DND-41 (cell line): ENCODE data around the gene SAMD13.

Experiments
- EZH2 ChIP-seq: IDR thresholded peaks from 3 replicates; pipeline ENCODE4 v1.6.1; 2012; ENCODE audit warnings: borderline replicate concordance, low read depth, mild to moderate bottlenecking, moderate library complexity, low read length, inconsistent platforms; ENCODE audit not compliant: severe bottlenecking
- TF ChIP-seq, protein P1 (sequence below): IDR thresholded peaks from 2 replicates; pipeline ENCODE4 v1.5.1; 2012; ENCODE audit warnings: borderline replicate concordance, low read length, moderate library complexity, mild to moderate bottlenecking; ENCODE audit not compliant: poor library complexity, severe bottlenecking; ENCODE audit errors: extremely low read depth

DNA sequence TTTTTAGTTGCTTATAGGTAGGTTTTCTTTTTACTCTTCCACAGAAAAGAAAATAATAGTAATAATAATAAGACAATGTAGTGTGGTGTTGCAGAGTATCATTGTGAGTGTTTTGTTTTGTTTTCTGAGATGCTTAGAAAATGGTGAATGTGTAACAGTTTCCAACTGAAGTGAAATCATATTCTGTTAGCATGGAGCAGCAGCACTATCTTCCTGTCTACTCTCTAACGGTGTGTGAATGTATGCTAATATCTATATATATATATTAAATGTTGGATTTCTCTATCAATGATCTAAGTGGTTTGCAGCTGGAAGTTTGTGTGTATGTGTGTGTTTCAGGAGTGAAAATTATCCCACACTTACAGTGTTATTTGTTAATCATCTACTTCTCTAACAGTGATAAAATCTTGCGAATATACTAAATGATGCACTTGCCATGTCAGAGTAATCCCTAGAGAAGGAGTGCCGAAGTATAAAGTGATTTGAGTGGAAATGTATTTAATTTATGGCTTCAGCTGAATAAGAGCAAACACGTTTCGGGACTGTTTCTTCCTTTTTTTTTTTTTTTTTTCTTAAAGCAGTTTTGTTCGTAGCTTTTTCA is 377 bp downstream of the SAMD13 start:
- TF ChIP-seq, protein P1, sequence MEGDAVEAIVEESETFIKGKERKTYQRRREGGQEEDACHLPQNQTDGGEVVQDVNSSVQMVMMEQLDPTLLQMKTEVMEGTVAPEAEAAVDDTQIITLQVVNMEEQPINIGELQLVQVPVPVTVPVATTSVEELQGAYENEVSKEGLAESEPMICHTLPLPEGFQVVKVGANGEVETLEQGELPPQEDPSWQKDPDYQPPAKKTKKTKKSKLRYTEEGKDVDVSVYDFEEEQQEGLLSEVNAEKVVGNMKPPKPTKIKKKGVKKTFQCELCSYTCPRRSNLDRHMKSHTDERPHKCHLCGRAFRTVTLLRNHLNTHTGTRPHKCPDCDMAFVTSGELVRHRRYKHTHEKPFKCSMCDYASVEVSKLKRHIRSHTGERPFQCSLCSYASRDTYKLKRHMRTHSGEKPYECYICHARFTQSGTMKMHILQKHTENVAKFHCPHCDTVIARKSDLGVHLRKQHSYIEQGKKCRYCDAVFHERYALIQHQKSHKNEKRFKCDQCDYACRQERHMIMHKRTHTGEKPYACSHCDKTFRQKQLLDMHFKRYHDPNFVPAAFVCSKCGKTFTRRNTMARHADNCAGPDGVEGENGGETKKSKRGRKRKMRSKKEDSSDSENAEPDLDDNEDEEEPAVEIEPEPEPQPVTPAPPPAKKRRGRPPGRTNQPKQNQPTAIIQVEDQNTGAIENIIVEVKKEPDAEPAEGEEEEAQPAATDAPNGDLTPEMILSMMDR: no peak
- no peak for TF ChIP-seq EZH2
